Dedifferentiated amniotic fluid mesenchymal stem cell (primary cell): ENCODE measurements around the gene ELL2.
"Not testable (repeated sequence)": the region's sequence is repeated elsewhere in the genome, so short reads cannot be mapped to it uniquely, and the experiment has no call there.

ENCODE experiments used
- DNase-seq: peaks from one replicate; pipeline ENCODE4 v3.0.0-alpha.2; 2016; ENCODE audit errors: extremely low spot score

ELL2 gene

DNA sequence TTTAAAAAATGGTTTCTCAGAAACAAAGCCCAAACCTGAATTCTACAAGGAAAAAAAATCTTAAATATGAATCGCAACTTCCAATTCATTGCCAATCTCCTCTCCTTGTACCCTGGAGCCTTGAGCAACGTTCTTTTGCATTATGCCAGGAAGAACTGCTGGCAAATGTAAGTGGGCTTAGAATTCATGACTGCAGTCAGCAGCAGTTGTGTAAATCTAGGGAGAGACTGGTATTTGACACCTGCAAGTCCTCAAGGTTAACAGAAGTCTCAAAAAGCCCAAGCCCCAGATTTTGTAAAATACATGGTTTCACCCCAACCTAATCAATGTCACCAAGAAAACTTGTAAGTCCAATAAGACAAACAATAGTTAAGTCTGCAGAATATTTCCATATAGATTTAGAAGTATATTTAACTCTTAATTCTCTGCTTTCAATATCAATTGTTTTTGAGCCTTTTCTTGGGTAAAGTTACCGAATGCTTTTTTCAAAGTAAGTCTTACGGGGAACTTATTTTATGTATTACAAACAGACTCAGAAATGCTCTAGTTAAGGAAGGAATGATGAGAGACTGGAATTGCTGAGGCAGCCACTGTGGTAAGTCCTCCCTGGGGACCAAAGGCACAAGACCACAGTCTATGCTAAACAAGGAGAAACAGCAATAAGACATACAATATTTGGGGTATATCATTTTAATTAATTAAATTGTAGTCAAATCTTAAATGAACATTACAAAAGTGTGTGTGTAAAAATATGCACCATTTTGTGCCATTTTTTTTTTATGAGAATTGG lies 31.3 kb downstream of the ELL2 start:
- DNase-seq, result no peak

DNA sequence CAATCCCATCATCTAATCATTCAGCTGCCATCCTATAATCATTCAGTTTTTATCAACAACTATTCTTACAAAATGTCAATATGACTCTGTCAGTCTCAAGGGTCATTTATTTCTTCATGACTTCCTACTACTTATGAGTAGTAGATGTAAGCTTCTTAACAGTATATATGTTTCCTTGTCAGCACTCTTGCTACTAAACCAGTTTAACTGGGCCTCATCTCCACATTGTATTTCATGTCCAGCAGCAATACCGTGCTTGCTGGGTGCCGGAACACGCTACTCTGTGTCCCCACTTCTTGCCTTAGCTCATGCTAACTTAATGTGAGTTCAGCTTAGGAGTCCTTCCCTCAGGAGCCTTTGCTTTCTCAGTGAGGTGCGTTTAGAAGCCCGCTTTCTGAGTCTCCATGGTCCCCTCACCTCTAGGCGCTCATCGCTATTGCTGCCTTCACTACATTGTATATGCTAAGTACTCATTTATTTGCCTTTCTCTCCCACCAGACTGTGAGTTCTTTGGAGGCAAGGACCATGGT lies 32.9 kb downstream of the ELL2 start:
- no peak for DNase-seq

DNA sequence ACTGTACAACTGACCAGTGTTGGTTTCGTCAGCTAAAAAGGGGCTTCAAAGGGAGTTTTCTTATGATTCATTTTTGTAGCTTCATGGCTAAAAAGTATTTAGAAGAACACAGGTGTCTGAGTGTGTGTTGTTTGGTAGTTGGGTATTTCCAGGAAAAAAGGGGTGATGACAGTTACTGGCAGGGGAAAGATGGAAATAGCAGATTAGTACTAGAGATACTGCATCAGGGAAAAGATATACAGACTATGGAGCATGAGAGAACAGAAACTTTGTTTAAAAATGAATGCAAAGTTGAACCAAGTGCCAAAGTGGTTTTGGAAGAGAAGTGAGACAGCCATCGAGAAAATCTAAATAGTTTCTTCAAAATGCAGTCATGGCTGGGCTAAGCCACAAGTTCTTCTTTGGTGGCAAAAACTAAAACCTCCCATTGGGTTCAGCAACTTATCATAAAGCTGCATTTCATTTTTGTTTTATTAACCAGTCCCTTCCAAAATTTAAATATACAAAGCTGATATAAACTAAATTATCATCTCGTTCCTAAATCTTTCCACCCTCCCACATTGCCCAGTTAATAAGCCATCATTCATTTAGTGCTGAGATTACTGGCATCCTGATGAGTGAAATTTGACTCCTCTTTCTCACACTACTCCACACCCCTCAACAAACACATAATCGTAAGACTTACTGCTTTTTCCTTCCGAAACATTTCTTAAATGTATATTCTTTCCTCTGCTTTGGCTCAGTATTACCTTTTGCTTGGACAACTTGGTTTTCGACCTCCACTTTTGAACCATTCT lies 33.5 kb downstream of the ELL2 start:
- DNase-seq, result no peak

DNA sequence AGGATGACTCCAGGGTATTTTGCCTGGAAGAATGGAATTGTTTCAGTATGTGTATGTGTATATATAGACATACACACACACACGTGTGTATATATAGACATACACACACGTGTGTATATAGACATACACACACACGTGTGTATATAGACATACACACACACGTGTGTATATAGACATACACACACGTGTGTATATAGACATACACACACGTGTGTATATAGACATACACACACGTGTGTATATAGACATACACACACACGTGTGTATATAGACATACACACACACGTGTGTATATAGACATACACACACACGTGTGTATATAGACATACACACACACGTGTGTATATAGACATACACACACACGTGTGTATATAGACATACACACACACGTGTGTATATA lies 34.4 kb downstream of the ELL2 start:
- DNase-seq, result not testable (repeated sequence)

DNA sequence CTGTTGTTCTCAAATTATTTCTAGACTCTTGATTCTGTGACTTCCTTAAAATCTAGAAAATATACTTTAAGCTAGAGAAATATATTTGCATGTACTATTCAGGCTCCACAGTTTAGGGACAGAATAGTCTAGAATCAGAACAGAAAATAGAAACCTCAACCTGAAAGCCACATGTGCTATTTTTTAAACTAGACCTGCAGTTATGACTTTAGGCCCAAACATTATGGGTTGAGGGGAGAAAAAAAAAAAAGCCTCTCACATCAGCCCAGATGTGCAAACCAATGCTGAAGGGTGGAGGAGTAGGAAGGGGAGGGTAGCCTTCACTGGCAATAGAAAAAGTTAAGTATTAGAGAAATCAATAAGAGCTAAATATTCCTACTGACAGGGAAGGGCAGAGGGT lies 35.7 kb downstream of the ELL2 start:
- DNase-seq, result no peak

DNA sequence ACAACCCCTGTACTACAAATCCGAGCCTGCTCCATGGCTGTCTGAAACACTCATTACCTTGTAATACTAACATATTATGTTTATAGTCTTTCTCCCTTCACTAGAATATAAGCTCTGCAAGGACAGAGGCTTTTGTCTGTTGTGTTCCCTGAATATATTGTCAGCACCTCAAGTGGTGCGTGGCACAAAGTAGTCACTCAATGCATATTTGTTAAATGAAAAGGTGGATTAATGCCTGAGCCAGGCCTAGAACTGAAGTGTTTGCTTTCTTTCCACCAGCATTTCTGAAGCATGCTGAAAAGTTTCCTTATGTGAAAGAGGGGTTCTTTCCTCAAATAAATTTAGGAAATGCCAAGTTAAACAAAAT lies 36.3 kb downstream of the ELL2 start:
- no peak for DNase-seq

DNA sequence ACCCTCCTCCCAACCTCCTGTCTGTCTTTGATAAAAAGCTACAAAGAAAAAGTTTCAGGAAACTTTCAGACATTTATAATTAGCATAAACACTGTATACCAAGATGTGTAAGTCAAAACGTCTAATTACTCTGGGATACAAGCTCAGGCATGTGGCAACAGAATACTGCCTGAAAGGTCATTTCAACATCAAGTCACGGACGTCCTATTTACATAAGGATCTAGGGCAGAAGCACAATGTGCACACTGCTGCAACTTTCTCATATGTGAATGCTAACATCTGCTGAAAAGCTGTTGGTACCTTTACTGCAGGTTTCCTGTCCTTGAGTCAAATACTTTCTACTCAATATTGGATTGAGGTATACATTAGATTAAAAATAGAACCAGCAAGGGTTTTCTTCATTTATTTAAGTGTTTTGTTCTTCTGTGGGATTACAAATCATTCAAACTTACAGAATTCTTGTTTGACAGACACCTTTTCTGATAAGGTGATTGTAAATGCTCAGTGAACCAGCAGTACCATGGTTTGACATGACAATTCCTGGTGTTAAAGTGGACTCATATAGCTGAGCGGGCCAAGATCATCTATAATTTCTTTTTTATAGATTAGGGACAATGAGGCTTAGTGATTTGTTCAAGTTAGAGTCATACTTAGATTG lies 36.8 kb downstream of the ELL2 start:
- DNase-seq, result no peak

DNA sequence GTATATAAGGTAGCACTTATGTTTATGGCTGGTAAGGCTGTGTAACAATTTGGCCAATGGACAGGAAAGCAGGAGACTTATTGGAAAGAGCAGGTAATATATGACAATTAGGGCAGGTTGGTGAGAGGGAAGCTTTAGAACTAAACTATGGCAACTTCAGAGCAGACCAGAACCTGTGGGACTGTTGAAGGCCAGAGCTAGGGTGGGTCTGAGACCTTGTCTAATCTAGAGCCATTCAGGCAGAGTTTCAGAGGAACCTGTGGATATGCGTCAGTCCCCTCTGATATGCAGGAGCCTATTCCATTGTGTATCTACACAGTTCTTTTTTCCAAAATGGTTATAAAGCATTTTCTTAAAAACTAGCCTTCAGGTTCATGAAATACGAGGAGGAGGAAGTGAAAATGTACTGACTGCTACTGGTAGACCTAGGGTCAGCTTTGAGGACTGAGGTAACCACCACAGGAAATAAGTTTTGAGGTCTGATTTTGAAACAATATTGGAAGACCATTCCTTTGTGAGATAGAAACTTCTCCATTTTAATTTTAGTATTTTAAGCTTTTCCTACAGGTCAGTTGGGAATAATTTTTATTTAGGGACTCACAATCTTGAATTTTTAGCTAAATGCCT lies 37.6 kb downstream of the ELL2 start:
- no peak for DNase-seq

DNA sequence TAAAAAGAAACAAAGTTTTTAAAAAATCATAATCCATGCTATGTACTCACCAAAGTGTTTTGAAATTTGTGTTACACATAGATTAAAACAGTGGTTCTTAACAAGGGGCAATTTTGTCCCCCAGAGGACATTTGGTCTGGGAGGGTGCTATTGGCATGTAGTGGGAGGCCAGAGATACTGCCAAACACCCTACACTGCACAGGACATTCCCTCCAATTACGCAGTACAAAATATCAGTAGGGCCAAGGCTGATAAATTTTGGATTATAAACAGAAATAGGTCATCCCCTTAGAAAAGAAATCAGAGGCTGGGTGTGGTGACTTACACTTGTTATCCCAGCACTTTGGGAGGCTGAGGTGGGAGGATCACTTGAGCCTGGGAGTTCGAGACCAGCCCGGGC lies 38.9 kb downstream of the ELL2 start:
- DNase-seq, result no peak

DNA sequence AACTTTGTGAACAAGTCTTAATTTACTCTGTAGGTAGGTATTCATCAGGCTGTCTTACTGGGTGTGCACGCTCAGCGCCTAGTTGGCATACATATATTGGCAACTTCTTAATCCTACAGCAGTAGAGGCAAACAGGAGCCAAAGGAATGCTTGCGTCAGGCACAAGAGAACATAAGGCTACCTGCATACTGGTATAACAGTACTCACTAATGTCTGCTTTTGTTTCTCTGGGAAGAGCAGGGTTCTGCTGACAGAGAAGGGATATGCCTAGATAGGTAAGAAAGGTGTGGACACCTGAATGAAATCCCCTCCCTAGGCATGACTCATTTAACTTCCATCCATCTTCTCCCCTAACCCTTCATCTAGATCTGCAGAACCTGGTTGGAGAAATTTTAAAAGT lies 40.1 kb downstream of the ELL2 start:
- DNase-seq, result no peak

DNA sequence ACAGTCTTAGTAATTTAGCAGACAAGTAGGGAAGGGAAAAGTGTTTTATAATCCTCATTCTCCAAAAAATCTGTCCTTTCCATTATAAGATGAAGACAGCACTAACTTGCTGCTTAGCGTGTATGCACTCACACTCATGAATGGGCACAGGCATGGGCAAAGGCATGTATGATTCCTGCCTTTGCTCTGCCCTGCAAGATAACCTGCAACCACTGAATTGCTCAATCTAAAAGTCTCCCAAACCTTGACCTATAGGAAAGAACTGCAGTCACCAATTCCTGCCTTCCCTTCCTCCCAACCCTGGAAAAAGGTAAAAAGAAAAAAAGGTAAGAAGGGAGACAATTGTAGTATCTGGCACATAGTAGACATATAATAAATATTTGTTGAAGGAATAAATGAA lies 40.8 kb downstream of the ELL2 start:
- DNase-seq, result no peak

DNA sequence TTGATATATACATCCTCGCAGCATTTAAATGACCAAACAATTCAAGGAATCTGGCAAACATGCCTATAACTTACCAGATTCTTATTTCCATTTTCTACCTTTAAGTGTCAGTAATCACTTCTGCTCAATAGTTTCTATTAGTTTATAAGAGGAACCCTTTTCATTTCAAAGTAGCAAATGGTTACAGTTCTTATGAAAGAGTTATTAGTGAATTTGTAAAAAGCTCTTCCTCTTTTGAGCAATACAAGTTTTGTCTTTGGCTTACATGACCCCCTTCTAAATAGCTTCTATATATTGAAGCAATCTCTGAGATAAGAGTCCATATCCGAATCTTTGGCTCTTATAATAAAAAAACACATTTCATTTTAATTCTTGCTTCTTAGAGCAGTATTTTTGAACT lies 42.0 kb downstream of the ELL2 start:
- no peak for DNase-seq

DNA sequence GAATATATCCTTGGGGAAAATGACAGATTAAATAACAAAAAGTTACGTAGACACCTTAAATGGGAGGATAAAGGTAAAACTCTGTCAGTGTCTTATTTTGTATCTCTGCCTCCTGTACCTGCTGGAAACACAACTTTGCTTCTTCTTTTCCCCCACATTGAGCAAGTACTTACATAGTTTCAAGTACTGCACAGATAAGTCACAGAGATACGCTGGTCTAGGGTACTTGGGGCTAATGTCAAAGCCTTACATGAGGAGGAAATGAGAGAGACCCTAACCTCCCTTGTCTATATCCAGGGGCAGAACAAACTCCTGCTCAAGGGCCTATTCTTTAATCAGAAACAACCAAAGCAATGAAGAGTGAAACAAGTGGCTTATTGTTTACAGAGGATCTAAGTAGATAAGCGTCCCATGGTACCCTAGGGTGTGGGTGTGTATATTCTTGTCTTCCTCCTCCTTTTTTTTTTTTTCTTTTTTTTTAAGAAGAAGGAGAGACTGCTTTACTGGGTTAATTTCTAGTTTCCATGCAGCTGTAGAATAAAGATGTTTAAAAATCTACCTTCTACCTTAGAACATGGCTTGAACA lies 43.1 kb downstream of the ELL2 start:
- no peak for DNase-seq

DNA sequence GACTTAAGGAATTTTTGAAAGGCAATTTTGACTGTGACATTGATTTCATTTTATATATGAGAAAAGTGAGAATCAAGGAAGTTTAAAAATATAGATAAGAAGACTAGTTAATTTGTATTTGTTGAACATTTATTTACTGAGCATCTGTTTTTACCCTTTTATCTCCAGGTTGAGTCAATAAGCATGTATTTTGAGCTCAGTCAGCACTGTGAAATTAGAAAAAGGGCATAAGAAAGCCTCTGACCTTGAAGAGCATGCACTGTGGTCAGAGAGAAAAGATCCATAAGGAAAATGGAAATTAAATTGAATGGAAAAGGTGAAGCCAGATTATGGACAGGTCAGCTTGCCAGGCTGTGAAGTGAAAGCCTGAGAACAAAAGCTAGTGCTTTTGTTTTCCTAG lies 44.4 kb downstream of the ELL2 start:
- DNase-seq, result no peak

DNA sequence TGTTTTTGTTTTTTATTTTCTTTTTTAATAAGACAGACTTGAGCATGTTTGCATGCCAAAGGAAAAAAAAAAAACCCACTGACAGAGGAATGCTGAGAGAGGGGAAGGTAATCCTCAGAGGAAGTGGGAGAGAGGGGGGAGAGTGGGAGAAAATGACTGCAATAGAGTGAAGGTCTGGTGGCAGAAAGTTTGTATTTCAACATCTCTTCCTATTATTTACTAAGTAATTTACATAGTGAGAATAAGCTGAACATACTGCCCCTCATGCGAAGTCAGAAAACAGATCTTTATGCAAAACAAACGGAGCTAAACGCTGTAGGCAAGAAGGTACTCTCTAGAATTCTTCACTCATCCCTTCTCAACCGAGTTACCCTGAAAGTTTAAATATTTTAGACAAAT lies 45.0 kb downstream of the ELL2 start:
- DNase-seq, result no peak

DNA sequence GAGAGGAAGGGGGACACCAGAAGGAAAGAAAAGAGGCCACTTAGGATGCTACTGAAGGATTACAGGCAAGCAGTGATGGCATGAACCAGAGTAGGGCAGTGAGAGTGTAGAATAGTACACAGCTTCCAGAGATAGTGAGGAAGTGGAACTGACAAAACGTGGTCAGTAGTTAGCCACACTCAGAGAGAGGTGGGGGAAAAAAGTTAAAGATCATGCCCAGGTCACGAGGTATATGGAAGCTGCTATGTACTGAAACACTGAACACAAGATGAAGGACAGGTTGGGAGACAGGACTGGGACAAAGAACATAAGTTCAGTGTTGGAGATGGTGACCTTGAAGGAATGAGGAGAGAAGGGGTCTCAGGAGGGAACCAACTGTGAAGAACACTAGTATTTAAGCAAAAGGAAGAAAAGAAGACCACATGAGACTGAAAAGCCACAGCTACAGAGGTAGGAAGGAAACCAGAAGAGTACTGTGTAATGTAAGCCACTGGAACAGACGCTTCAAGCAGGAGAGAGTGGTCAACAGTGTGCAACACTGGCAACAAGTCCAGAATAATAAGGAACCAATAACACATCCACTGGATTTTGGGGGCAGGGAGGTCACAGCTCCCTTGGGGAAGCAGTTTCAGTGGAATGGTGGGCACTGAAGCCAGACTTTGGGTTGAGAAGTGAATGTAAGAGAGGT lies 45.5 kb downstream of the ELL2 start:
- DNase-seq, result no peak

DNA sequence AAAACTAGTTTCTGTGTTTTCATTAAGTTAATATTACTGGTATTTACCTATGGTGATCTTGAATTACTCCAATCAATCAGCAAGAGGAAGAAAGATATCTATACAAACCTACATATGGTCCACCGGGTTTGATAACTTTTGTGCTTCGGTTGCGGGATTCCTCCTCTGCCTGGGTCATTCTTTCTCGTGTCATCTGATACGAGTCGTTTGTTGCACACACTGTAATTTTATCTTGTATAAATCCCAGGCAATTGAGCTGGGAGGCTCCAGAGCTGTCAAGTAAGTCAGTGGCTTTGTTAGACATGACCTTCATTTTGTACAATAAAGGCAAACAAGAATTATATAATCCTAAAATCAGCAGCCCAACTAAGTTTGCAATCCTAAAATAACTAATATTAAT lies 48.0 kb downstream of the ELL2 start:
- no peak for DNase-seq

DNA sequence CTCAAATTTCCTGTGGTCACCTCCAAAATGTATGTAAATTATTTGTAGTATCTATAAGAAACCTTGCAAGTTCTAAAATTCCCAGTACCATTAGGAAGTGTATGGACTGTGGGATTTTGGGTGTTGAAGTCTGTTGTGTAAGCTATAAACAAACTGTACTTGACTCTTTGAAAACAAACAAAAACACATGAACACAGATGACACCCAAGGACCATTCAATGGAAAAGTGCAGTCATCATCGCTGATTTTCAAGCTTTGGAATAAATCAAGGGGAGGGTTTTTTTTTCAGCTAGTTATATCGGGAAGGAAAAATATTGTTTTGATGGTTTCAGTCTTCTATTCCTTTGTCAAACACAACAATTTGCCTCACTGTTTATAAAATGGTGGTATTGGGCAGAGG lies 49.6 kb downstream of the ELL2 start:
- no peak for DNase-seq

DNA sequence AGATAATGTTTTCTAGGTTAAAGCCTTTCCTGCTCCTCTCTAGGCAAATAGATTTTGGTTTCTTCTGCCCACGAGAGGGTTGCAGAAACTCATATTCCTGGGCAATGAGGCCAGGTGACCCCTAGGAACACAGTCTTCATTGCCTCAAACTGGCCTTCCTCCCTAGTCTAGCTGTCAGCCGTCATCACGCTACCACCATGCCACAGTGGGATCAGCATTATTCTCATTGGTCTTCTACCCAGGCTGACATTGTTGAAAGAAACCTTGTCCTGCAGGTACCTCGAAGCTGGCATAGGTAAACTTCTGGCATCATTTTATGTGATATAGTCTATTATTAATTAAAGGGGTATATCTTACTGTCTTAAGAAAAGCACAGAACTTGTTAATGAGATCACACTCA lies 51.1 kb downstream of the ELL2 start:
- no peak for DNase-seq

DNA sequence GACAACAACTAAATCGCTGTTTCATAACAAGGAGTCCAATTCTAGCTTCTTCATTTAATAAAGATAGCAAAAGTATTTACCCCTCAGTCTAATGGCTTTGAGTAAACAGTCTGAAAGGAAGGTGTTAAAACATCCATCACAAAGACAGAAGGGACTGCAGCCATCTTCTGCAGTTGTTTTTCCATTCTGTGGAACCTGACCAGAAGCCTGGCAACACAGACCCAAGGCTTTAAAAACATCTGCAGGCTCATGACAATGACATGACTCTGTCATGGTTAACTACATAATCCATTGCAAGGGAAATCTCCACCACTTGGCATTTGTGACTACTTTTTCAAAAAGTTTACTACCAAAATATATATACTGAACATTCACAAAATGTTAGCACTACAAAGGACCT lies 51.9 kb downstream of the ELL2 start:
- DNase-seq, result no peak

DNA sequence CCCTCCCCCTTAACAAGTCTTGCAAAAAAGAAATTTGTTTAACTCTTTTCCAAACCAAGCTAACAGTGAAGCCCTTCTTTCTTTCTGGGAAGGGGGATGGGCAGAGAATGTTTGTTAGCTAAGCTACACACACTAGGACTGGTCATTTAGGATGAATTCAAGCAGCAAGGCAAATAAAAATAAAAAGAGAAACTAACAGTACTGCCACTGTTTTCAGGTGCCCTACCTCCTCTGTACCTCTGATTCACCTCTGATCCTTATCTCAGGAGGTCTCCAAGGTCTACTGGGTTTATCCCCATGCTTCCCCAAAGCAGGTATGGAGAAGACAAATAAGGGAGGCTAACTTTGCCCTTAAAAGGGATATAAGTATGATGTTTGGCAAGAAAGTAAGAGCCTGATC lies 52.9 kb downstream of the ELL2 start:
- no peak for DNase-seq
